D721Med (cell line): ENCODE measurements around the gene ELFN2.

Source experiments
- DNase-seq: peaks from one replicate; pipeline ENCODE4 v3.0.0; 2011; ENCODE audit warnings: low spot score; ENCODE audit not compliant: insufficient read length
- FAIRE-seq: peaks from 2 replicates; lab custom pipeline; 2011; peaks lifted over from hg19 to GRCh38; lab: Jason Lieb, UNC
- TF ChIP-seq, protein P1 (sequence below): IDR thresholded peaks from 2 replicates; pipeline ENCODE4 v1.5.1; 2012; ENCODE audit warnings: mild to moderate bottlenecking, control low read depth; ENCODE audit not compliant: insufficient read depth; ENCODE audit errors: missing control alignments

Gene ELFN2

DNA sequence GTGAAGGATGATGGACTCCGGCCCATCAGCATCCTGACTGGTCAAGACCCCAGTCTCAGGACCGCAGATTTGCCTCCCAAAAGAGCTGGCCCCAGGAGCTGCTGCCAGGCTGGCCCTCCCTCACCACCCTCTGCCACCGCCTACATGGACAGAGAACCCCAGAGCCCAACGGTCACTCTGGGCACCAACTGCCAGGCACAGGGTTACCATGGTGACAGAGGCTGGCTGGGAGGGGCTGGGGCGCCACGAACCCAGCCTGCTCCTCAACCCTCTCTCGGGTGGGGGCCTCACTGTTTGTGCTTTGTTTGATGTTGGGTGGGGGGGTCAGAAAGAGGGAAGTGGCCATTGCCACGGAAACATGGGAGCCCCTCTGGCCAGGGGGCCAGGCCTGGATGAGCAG is 55.8 kb downstream of the ELFN2 start:
- TF ChIP-seq, protein P1, sequence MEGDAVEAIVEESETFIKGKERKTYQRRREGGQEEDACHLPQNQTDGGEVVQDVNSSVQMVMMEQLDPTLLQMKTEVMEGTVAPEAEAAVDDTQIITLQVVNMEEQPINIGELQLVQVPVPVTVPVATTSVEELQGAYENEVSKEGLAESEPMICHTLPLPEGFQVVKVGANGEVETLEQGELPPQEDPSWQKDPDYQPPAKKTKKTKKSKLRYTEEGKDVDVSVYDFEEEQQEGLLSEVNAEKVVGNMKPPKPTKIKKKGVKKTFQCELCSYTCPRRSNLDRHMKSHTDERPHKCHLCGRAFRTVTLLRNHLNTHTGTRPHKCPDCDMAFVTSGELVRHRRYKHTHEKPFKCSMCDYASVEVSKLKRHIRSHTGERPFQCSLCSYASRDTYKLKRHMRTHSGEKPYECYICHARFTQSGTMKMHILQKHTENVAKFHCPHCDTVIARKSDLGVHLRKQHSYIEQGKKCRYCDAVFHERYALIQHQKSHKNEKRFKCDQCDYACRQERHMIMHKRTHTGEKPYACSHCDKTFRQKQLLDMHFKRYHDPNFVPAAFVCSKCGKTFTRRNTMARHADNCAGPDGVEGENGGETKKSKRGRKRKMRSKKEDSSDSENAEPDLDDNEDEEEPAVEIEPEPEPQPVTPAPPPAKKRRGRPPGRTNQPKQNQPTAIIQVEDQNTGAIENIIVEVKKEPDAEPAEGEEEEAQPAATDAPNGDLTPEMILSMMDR = no peak
- FAIRE-seq = no peak

DNA sequence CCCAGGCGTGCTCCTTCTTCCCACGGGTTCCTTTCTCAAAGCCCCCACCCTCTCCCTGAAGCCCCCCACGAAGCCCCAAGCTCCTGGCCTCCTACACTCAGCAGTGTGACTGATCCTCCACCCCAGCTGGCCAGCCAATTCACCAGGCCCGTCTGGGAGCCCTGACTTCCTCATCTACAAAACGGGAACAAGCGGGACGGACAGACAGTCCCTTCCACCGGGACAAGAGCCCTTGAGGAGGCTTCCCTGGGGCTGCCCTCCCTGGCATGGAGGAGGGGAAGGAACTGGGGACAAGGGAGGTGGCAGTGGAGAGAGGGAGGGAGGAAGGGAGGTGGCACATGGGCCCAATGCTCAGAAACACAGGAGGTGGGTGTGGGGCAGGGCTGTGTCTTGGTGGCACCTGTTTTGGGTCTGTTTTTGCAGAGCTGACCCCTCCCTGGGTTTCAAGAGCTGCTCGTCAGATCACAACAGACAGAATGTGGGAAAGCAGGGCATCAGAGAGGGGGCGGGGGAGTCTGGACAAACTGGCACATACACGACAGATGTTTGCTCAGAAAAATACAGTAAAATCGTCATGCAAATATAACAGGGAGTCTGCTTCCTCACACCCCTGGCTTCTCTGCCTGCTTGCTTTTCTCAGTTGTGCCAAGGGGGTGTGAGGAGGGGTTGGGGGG is 56.8 kb downstream of the ELFN2 start:
- FAIRE-seq (no peak), DNase-seq (no peak)
- TF ChIP-seq, protein P1 = no peak

More for the DNA sequence above, 55.8 kb downstream of the ELFN2 start:
- DNase-seq = no peak

DNA sequence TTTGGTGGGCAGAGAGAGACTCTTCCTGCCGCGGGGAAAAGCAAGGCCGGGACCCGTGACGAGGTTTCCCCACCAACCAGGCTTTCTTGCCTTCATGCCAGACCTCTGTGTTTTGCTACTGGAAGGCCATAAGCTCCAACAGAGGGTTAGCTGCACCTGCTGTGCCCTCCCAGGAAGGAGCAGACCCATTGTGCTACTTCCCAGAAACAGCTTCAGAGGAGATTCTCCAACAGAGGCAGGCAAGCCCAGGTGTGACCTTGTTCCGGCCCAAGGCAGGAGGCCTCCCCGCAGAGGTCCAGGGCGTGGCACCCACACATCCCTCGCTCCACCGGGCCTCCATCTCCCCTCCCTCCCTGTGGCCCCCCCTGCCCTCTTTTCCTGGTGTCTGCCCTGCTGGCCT is 57.8 kb downstream of the ELFN2 start:
- FAIRE-seq = no peak
- TF ChIP-seq, protein P1 = no peak
- DNase-seq = no peak

DNA sequence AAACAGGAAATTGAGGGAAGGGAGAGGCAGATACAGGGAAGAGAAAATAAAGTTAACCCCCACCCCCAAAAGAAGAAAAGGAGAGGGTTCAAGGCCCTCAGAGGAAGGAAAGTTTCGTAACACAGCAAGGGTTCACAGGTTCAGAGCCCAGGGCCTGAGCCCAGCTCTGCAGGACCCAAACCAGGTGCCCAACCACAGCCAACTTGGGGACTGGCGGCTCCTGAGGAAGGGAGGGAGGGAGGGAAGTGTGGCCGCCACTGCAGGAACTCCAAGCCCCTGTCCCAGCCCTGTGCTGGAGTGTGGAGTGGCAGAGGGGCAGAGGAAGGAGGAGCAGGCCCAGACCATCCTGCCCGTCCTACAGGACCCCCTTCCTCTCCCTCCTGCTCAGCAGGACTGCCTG is 59.2 kb downstream of the ELFN2 start:
- DNase-seq = no peak
- TF ChIP-seq, protein P1 = no peak
- no peak for FAIRE-seq

DNA sequence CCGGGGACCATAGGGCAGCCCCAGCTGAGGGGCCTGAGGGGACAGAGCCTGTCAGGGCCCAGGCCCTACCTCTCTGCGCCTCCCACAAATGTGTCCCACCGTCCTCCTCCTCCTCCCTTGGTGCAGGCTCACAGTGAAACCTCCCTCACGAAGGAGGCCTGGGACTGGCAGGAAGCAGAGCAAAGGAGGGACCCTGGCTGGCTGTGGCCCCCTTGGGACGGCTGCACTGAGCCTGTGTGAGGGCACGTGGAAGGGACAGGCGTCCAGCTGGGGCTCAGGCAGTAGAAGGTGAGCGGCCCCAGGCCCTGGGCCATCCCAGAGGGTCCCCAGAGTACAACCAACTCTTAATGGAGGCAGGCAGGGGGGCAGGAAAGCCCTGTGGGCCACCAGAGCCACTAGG is 60.7 kb downstream of the ELFN2 start:
- TF ChIP-seq, protein P1 = no peak
- DNase-seq (no peak), FAIRE-seq (no peak)

DNA sequence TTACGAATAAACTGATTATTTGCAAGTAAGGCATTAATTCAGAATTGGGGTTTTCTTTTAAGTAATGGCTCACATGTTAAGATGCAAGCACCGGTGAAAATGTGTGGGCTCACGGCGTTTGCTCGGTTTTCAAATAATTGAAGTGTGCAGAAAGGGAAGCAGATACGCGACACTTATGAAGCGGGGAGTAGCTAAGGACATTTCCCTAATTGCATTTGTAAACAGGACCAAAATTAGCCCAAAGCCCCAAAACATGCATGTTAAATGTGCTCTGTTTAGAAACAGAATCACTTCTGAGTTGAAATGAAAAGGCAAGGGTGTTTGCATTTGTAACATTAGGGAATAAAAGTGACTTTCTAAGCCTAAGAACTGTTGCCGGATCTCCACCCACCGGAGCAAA is 61.3 kb downstream of the ELFN2 start:
- DNase-seq (no peak), FAIRE-seq (no peak)
- TF ChIP-seq, protein P1 = no peak

DNA sequence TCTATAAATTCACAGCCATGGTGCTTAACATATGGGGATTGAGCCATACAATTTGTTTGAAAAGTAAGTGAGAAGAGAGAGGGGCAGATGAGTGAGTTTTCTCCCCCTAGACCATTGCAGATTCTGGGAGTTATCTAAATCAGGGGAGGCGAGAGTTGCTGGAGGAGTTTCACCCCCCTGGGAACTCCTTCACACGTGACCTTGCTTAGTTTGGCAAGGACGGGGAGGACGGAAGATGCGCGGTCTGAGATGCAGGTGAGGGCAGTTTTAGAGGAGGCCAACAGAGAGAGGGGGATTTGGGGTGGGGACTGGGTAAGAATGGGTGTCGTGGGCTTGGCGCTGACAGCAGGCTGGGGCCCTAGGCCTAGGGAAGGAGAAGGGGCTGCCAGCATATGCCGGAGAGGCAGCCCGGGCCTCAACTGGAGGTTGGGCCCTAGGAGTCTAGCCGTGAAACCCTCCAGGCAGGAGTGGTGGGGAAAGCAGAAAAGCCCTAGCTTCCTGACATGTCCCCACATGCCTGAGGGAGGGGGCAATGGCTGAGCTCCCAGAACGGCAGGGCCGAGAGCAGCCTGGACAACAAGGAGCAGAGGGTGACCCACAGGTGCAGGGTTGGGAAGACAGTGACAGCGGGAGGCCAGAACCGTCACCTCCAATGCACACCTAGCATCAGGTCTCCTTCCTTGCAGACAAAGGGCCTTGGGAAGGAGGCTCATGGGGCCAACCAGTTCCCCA is 63.9 kb downstream of the ELFN2 start:
- TF ChIP-seq, protein P1 = no peak
- no peak for FAIRE-seq

More for the DNA sequence above, 63.9 kb downstream of the ELFN2 start:
- DNase-seq = no peak
